IMR-90 (cell line): ENCODE measurements around the gene LSM14B. TPM values are rescaled to one million over a fixed set of nuclear protein-coding genes. Genes with fewer than 3 reads are reported as not detected.

ENCODE experiments used
- ATAC-seq: fragments of 200-7000 bp; cut with Tn5 transposase; 2 replicates; pipeline ENCODE4 v1.9.1; 2020; ENCODE audit warnings: low read depth, mild to moderate bottlenecking, moderate library complexity
- BruUV-seq: library from RNA; stranded (reverse); fragments of 400-500 nt; replicated peaks from 2 replicates; lab custom pipeline; 2021; lab: Mats Ljungman, UMichigan
- CTCF ChIA-PET: fragments of 300-600 bp; formaldehyde crosslinking; extraction: SDS; loops from one replicate; lab custom pipeline; 2021; ENCODE audit warnings: antibody characterized with exemption; lab: Yijun Ruan, JAX
- POLR2A ChIA-PET: fragments of 300-600 bp; sonication (Branson Sonifier 250); formaldehyde crosslinking; loops from one replicate; lab custom pipeline; 2022; ENCODE audit warnings: antibody characterized with exemption; ENCODE audit not compliant: unreplicated experiment; lab: Charles Lee
- DNase-seq: peaks from one replicate; pipeline ENCODE4 v3.0.0; 2013
- H2AFZ ChIP-seq: replicated peaks from 2 replicates; pipeline ENCODE3; 2013; ENCODE audit warnings: low read length, mild to moderate bottlenecking; ENCODE audit not compliant: poor library complexity
- H2AK5ac ChIP-seq: 2 replicates; pipeline ENCODE4 v1.6.1; 2013; ENCODE audit warnings: low read depth, low read length, inconsistent platforms
- H2AK9ac ChIP-seq: replicated peaks from 2 replicates; pipeline ENCODE3; 2013; ENCODE audit warnings: mild to moderate bottlenecking, low read depth, low read length, moderate library complexity; ENCODE audit not compliant: poor library complexity
- H2BK120ac ChIP-seq: 2 replicates; pipeline ENCODE4 v1.6.1; 2013; ENCODE audit warnings: low read depth, low read length, inconsistent platforms
- H2BK15ac ChIP-seq: 3 replicates; pipeline ENCODE4 v1.6.1; 2013; ENCODE audit warnings: low read depth, low read length, inconsistent platforms
- H2BK20ac ChIP-seq: 2 replicates; pipeline ENCODE4 v1.6.1; 2013; ENCODE audit warnings: low read depth, mild to moderate bottlenecking, inconsistent platforms, low read length, moderate library complexity
- H2BK5ac ChIP-seq: 2 replicates; pipeline ENCODE4 v1.6.1; 2013; ENCODE audit warnings: mild to moderate bottlenecking, low read depth, low read length, inconsistent platforms; ENCODE audit not compliant: poor library complexity, severe bottlenecking
- H3K14ac ChIP-seq: replicated peaks from 2 replicates; pipeline ENCODE4 v1.6.1; 2013; ENCODE audit warnings: low read depth, low read length, inconsistent platforms
- H3K18ac ChIP-seq: 2 replicates; pipeline ENCODE4 v1.6.1; 2013; ENCODE audit warnings: low read depth, low read length, control low read depth
- H3K23ac ChIP-seq: 2 replicates; pipeline ENCODE4 v1.6.1; 2013; ENCODE audit warnings: low read depth, low read length, inconsistent platforms
- H3K27ac ChIP-seq: 2 replicates; pipeline ENCODE4 v1.5.1; 2013; ENCODE audit warnings: mild to moderate bottlenecking, control low read depth, low read length; ENCODE audit not compliant: insufficient read depth
- H3K27me3 ChIP-seq: 2 replicates; pipeline ENCODE4 v1.6.1; 2013; ENCODE audit warnings: low read length; ENCODE audit not compliant: control insufficient read depth, insufficient read depth
- H3K36me3 ChIP-seq: 2 replicates; pipeline ENCODE4 v1.6.1; 2013; ENCODE audit warnings: low read length, mixed read lengths; ENCODE audit not compliant: control insufficient read depth, insufficient read depth
- H3K4ac ChIP-seq: 2 replicates; pipeline ENCODE4 v1.6.1; 2013; ENCODE audit warnings: low read depth, low read length, inconsistent platforms
- H3K4me1 ChIP-seq: 2 replicates; pipeline ENCODE4 v1.6.1; 2013; ENCODE audit warnings: low read length, mixed read lengths; ENCODE audit not compliant: control insufficient read depth, insufficient read depth
- H3K4me2 ChIP-seq: 2 replicates; pipeline ENCODE4 v1.6.1; 2013; ENCODE audit warnings: low read depth, mild to moderate bottlenecking, control low read depth, low read length, moderate library complexity
- H3K4me3 ChIP-seq: 2 replicates; pipeline ENCODE4 v1.5.1; 2013; ENCODE audit warnings: low read depth, mild to moderate bottlenecking, control low read depth, low read length, moderate library complexity; ENCODE audit not compliant: insufficient read depth
- H3K56ac ChIP-seq: 2 replicates; pipeline ENCODE4 v1.6.1; 2013; ENCODE audit warnings: low read length, inconsistent platforms; ENCODE audit not compliant: insufficient read depth; ENCODE audit errors: extremely low read depth
- H3K79me1 ChIP-seq, 2 experiments: 2 replicates each; pipeline ENCODE4 v1.6.1; 2013; ENCODE audit warnings: low read length in 2 of 2, inconsistent platforms in 1 of 2, low read depth in 1 of 2
- H3K9ac ChIP-seq: 2 replicates; pipeline ENCODE4 v1.6.1; 2013; ENCODE audit warnings: low read depth, low read length, control low read depth
- H3K9me1 ChIP-seq: 2 replicates; pipeline ENCODE4 v1.6.1; 2013; ENCODE audit warnings: low read length, inconsistent platforms; ENCODE audit not compliant: insufficient read depth
- H3K9me3 ChIP-seq: 2 replicates; pipeline ENCODE4 v1.6.1; 2013; ENCODE audit warnings: low read length; ENCODE audit not compliant: control insufficient read depth, insufficient read depth
- H4K20me1 ChIP-seq: 2 replicates; pipeline ENCODE4 v1.6.1; 2013; ENCODE audit warnings: low read length, inconsistent platforms; ENCODE audit not compliant: insufficient read depth
- H4K5ac ChIP-seq: 2 replicates; pipeline ENCODE4 v1.6.1; 2013; ENCODE audit warnings: mild to moderate bottlenecking, low read depth, low read length, control low read depth
- H4K8ac ChIP-seq, 2 experiments: 2 replicates each; pipeline ENCODE4 v1.6.1; 2013; ENCODE audit warnings: low read depth in 2 of 2, low read length in 2 of 2, control low read depth in 1 of 2, inconsistent platforms in 1 of 2
- H4K91ac ChIP-seq: 2 replicates; pipeline ENCODE4 v1.6.1; 2013; ENCODE audit warnings: low read depth, low read length, inconsistent platforms; ENCODE audit not compliant: insufficient read depth
- BHLHE40 ChIP-seq: fragments of 150-350 bp; IDR thresholded peaks from 2 replicates; pipeline ENCODE4 v1.6.1; 2016; ENCODE audit warnings: mild to moderate bottlenecking, low read depth, low read length
- CHD1 ChIP-seq: IDR thresholded peaks from 2 replicates; pipeline ENCODE4 v1.6.1; 2012; ENCODE audit warnings: low read depth, low read length, improper control_type of control experiment
- FOS ChIP-seq: fragments of 150-350 bp; IDR thresholded peaks from 2 replicates; pipeline ENCODE4 v1.6.1; 2016; ENCODE audit warnings: low read depth, low read length
- MAFK ChIP-seq: IDR thresholded peaks from 2 replicates; pipeline ENCODE4 v1.6.1; 2012; ENCODE audit warnings: low read depth, low read length, improper control_type of control experiment
- POLR2A ChIP-seq: IDR thresholded peaks from 2 replicates; pipeline ENCODE4 v1.6.1; 2012; ENCODE audit warnings: mild to moderate bottlenecking, low read depth, low read length
- RAD21 ChIP-seq: IDR thresholded peaks from 2 replicates; pipeline ENCODE4 v1.6.1; 2012; ENCODE audit warnings: low read length, improper control_type of control experiment
- RFX5 ChIP-seq: IDR thresholded peaks from 2 replicates; pipeline ENCODE4 v1.8.0; 2012; ENCODE audit warnings: low read depth, mild to moderate bottlenecking, low read length, moderate library complexity
- SMC3 ChIP-seq: fragments of 150-350 bp; IDR thresholded peaks from 2 replicates; pipeline ENCODE4 v1.6.1; 2016; ENCODE audit warnings: low read depth, mild to moderate bottlenecking, antibody characterized with exemption, low read length, moderate library complexity
- WGBS, 2 experiments: methylation state at CpG; one replicate each; pipeline versions ENCODE4 v1.1.5 to v1.1.7; 2013; ENCODE audit warnings: missing lambda C conversion rate in 2 of 2; ENCODE audit not compliant: insufficient read length in 1 of 2; ENCODE audit errors: extremely low coverage in 2 of 2; 5-methylcytosine and 5-hydroxymethylcytosine counted together
- dilution Hi-C: fragments of 300-500 bp; cut with HindIII; formaldehyde crosslinking; loops from one replicate; pipeline ENCODE4 v1.14.3; 2018; ENCODE audit warnings: low sequenced_read_pairs; ENCODE audit not compliant: unreplicated experiment
- in situ Hi-C: fragments of 300-500 bp; cut with MboI; formaldehyde crosslinking; loops from 3 replicates; pipeline ENCODE4 v1.14.3; 2019; ENCODE audit warnings: low sequenced_read_pairs, inconsistent platforms, mixed read lengths
- intact Hi-C: fragments of 100-400 bp; cut with micrococcal nuclease; formaldehyde crosslinking; loops from 2 replicates; pipeline ENCODE4 v1.10.0; 2022
- polyA plus RNA-seq, 3 experiments: library from polyadenylated mRNA; depleted of rRNA; stranded (reverse); fragments of >200 nt; gene quantifications; 2 replicates each; pipeline ENCODE4 v1.2.3, GENCODE V29; 2012; ENCODE audit warnings: low replicate concordance in 1 of 3
- total RNA-seq: library from RNA; depleted of rRNA; stranded (reverse); fragments of >200 nt; gene quantifications from 2 replicates; pipeline ENCODE4 v1.2.3, GENCODE V29; 2012
- TF ChIP-seq, protein P1 (sequence below): fragments of 150-350 bp; IDR thresholded peaks from 2 replicates; pipeline ENCODE4 v1.6.1; 2016; ENCODE audit warnings: low read depth, mild to moderate bottlenecking, low read length, moderate library complexity, borderline replicate concordance
- TF ChIP-seq, protein P2 (sequence below): conservative IDR thresholded peaks from 2 replicates; pipeline ENCODE4 v1.5.1; 2012; ENCODE audit warnings: mild to moderate bottlenecking, low read depth, low read length, improper control_type of control experiment

Gene LSM14B
- total and polyA plus RNA-seq, 2 of the 4 experiments (the other 2 are of a cell fraction): 23.7 to 41.1 TPM

DNA sequence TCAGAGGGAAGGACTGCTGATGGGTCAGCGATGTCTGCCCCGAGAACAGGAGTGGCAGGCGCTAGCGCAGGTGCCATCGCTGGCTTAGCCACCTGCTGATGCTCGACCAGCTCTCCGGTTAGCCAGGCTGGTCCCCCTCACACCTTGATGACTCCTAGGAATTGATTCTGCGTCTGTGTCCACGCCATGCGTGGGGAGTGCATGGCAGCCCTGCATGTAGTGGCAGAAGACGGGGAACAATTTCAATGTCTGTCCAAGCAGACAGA lies 28.0 kb downstream of the LSM14B start:
- no peak overlapping the region for H3K9ac ChIP-seq
- dilution Hi-C loops (no loop called here), in situ Hi-C loops (no loop called here), intact Hi-C loops (no loop called here)
- peaks cover 7% of the 10 kb centered on the region for H3K4me1 ChIP-seq
- 100% methylated on average over 1 of the region's 11 CpGs; no CpG with 5 or more reads in 1 of the 2 experiments for WGBS, 2 experiments
- no peak overlapping the region for H2AK5ac ChIP-seq
- H3K4ac ChIP-seq: no peak overlapping the region
- H3K23ac ChIP-seq: no peak overlapping the region
- H3K4me3 ChIP-seq: no peak overlapping the region
- no peak overlapping the region for H2BK15ac ChIP-seq
- BruUV-seq: no TSS peak
- ChIA-PET POLR2A (no interaction called here), CTCF (interaction anchor here (0.6 kb wide), 1 partner anchor 23 kb away, joined by 3 read pairs; no protein-coding TSS in a partner anchor)
- TF ChIP-seq CHD1 (no peak), RFX5 (no peak), FOS (no peak), POLR2A (no peak), BHLHE40 (no peak), SMC3 (no peak), RAD21 (no peak), MAFK (no peak)
- TF ChIP-seq, protein P1, sequence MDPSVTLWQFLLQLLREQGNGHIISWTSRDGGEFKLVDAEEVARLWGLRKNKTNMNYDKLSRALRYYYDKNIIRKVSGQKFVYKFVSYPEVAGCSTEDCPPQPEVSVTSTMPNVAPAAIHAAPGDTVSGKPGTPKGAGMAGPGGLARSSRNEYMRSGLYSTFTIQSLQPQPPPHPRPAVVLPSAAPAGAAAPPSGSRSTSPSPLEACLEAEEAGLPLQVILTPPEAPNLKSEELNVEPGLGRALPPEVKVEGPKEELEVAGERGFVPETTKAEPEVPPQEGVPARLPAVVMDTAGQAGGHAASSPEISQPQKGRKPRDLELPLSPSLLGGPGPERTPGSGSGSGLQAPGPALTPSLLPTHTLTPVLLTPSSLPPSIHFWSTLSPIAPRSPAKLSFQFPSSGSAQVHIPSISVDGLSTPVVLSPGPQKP: no peak
- TF ChIP-seq, protein P2, sequence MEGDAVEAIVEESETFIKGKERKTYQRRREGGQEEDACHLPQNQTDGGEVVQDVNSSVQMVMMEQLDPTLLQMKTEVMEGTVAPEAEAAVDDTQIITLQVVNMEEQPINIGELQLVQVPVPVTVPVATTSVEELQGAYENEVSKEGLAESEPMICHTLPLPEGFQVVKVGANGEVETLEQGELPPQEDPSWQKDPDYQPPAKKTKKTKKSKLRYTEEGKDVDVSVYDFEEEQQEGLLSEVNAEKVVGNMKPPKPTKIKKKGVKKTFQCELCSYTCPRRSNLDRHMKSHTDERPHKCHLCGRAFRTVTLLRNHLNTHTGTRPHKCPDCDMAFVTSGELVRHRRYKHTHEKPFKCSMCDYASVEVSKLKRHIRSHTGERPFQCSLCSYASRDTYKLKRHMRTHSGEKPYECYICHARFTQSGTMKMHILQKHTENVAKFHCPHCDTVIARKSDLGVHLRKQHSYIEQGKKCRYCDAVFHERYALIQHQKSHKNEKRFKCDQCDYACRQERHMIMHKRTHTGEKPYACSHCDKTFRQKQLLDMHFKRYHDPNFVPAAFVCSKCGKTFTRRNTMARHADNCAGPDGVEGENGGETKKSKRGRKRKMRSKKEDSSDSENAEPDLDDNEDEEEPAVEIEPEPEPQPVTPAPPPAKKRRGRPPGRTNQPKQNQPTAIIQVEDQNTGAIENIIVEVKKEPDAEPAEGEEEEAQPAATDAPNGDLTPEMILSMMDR: no peak
- no peak overlapping the region for H3K14ac ChIP-seq
- H3K18ac ChIP-seq: no peak overlapping the region
- H4K91ac ChIP-seq: no peak overlapping the region
- H2BK5ac ChIP-seq: no peak overlapping the region
- no peak overlapping the region for H2AFZ ChIP-seq
- H4K8ac ChIP-seq: no peak overlapping the region
- H3K36me3 ChIP-seq: peaks cover 17% of the 10 kb centered on the region
- H3K9me1 ChIP-seq: peaks cover 41% of the 10 kb centered on the region
- H2AK9ac ChIP-seq: no peak overlapping the region
- H4K5ac ChIP-seq: no peak overlapping the region
- no peak for ATAC-seq
- peaks cover 21 to 89% of the 10 kb centered on the region in 2 experiments for H3K79me1 ChIP-seq
- no peak for DNase-seq
- no peak overlapping the region for H2BK20ac ChIP-seq
- no peaks in the 10 kb centered on the region for H3K9me3 ChIP-seq
- no peak overlapping the region for H3K27ac ChIP-seq
- H2BK120ac ChIP-seq: no peak overlapping the region
- peaks cover 88% of the 10 kb centered on the region for H4K20me1 ChIP-seq
- no peak overlapping the region for H3K4me2 ChIP-seq
- H3K27me3 ChIP-seq: no peaks in the 10 kb centered on the region
- no peak overlapping the region for H3K56ac ChIP-seq
